GM23338 (cell line): ENCODE data around the gene MGAT5. TPM values are rescaled to one million over a fixed set of nuclear protein-coding genes. Genes with fewer than 3 reads are reported as not detected.

Experiments
- ATAC-seq: fragments of 200-7000 bp; cut with Tn5 transposase; 3 replicates; pipeline ENCODE4 v1.9.1; 2020
- DNase-seq: peaks from one replicate; pipeline ENCODE4 v3.0.0-alpha.2; 2015; ENCODE audit warnings: low spot score
- H2AFZ ChIP-seq: fragments of 200-600 bp; sonication (generic); 2 replicates; pipeline ENCODE4 v1.8.0; 2016; ENCODE audit warnings: antibody characterized with exemption, mild to moderate bottlenecking, moderate library complexity
- H3F3A ChIP-seq: fragments of 200-600 bp; sonication (generic); replicated peaks from 2 replicates; pipeline ENCODE4 v1.8.0; 2017; ENCODE audit warnings: antibody characterized with exemption, mixed run types, low read depth
- H3K27ac ChIP-seq: fragments of 200-600 bp; sonication (generic); 2 replicates; pipeline ENCODE4 v1.6.1; 2016; ENCODE audit warnings: low read depth
- H3K27me3 ChIP-seq: fragments of 200-600 bp; sonication (generic); 2 replicates; pipeline ENCODE4 v1.8.0; 2016; ENCODE audit warnings: mild to moderate bottlenecking, mixed run types, moderate library complexity; ENCODE audit not compliant: insufficient read depth
- H3K36me3 ChIP-seq: fragments of 200-600 bp; sonication (generic); 2 replicates; pipeline ENCODE4 v1.8.0; 2016; ENCODE audit warnings: mild to moderate bottlenecking; ENCODE audit not compliant: insufficient read depth
- H3K4me1 ChIP-seq: fragments of 200-600 bp; sonication (generic); 2 replicates; pipeline ENCODE4 v1.8.0; 2016; ENCODE audit warnings: mild to moderate bottlenecking, moderate library complexity; ENCODE audit not compliant: insufficient read depth
- H3K4me2 ChIP-seq: fragments of 200-600 bp; sonication (generic); 2 replicates; pipeline ENCODE4 v1.7.1; 2017; ENCODE audit warnings: mixed run types
- H3K4me3 ChIP-seq: fragments of 200-600 bp; sonication (generic); 2 replicates; pipeline ENCODE4 v1.6.1; 2016; ENCODE audit warnings: mixed run types
- H3K79me2 ChIP-seq: fragments of 200-600 bp; sonication (generic); replicated peaks from 2 replicates; pipeline ENCODE4 v1.8.0; 2017; ENCODE audit warnings: mild to moderate bottlenecking; ENCODE audit not compliant: insufficient read depth
- H3K9me2 ChIP-seq: fragments of 200-600 bp; sonication (generic); 2 replicates; pipeline ENCODE4 v1.8.0; 2017; ENCODE audit not compliant: insufficient read depth
- H4K20me1 ChIP-seq: fragments of 200-600 bp; sonication (generic); replicated peaks from 2 replicates; pipeline ENCODE4 v1.8.0; 2017; ENCODE audit warnings: mild to moderate bottlenecking; ENCODE audit not compliant: insufficient read depth
- H3K27ac Mint-ChIP-seq: 2 replicates; pipeline ENCODE4 v1.8.0; 2020; ENCODE audit warnings: inconsistent platforms, mild to moderate bottlenecking, moderate library complexity, mixed read lengths
- H3K27me3 Mint-ChIP-seq: 3 replicates; pipeline ENCODE4 v1.8.0; 2022; ENCODE audit warnings: low read depth, mild to moderate bottlenecking, moderate library complexity, mixed read lengths, inconsistent platforms; ENCODE audit not compliant: insufficient read depth, poor library complexity
- H3K36me3 Mint-ChIP-seq: 3 replicates; pipeline ENCODE4 v1.8.0; 2021; ENCODE audit warnings: low read depth, mild to moderate bottlenecking, inconsistent platforms, moderate library complexity, mixed read lengths
- H3K4me1 Mint-ChIP-seq: 3 replicates; pipeline ENCODE4 v1.8.0; 2020; ENCODE audit warnings: mild to moderate bottlenecking, inconsistent platforms, mixed read lengths
- H3K4me3 Mint-ChIP-seq: 3 replicates; pipeline ENCODE4 v1.8.0; 2021; ENCODE audit warnings: moderate library complexity, mild to moderate bottlenecking, inconsistent platforms, mixed read lengths
- H3K9me3 Mint-ChIP-seq: 3 replicates; pipeline ENCODE4 v1.8.0; 2020; ENCODE audit warnings: moderate library complexity, mild to moderate bottlenecking, inconsistent platforms, mixed read lengths
- CREB1 ChIP-seq: fragments of 250-450 bp; sonication (Bioruptor Pico); IDR thresholded peaks from 2 replicates; pipeline ENCODE4 v1.5.0; 2020; ENCODE audit warnings: low read depth, mild to moderate bottlenecking, moderate library complexity
- ETS1 ChIP-seq: IDR thresholded peaks from 2 replicates; pipeline ENCODE4 v1.6.1; 2016; ENCODE audit warnings: antibody characterized with exemption
- EZH2 ChIP-seq: fragments of 200-600 bp; sonication (generic); IDR thresholded peaks from one replicate; pipeline ENCODE4 v1.8.0; 2017; ENCODE audit warnings: antibody characterized with exemption, mild to moderate bottlenecking, low read depth; ENCODE audit not compliant: unreplicated experiment
- EZH2phosphoT487 ChIP-seq: fragments of 200-600 bp; sonication (generic); IDR thresholded peaks from one replicate; pipeline ENCODE4 v1.8.1; 2018; ENCODE audit warnings: antibody characterized with exemption; ENCODE audit not compliant: unreplicated experiment
- JUNB ChIP-seq: IDR thresholded peaks from one replicate; pipeline ENCODE4 v1.6.1; 2016; ENCODE audit warnings: antibody characterized with exemption; ENCODE audit not compliant: unreplicated experiment
- NANOG ChIP-seq: IDR thresholded peaks from 2 replicates; pipeline ENCODE4 v1.6.1; 2016; ENCODE audit warnings: antibody characterized with exemption, borderline replicate concordance
- POLR2AphosphoS5 ChIP-seq: IDR thresholded peaks from 2 replicates; pipeline ENCODE4 v1.6.1; 2016; ENCODE audit warnings: antibody characterized with exemption, low read depth
- STAT1 ChIP-seq: IDR thresholded peaks from one replicate; pipeline ENCODE4 v1.6.1; 2016; ENCODE audit warnings: antibody characterized with exemption; ENCODE audit not compliant: unreplicated experiment
- ZNF114 ChIP-seq: fragments of 250-450 bp; sonication (Bioruptor Pico); IDR thresholded peaks from 2 replicates; pipeline ENCODE4 v1.5.0; 2020; ENCODE audit warnings: mild to moderate bottlenecking, moderate library complexity
- ZNF331 ChIP-seq: fragments of 250-450 bp; sonication (Bioruptor Pico); IDR thresholded peaks from 2 replicates; pipeline ENCODE4 v1.5.0; 2020; ENCODE audit warnings: low read depth, mild to moderate bottlenecking, moderate library complexity
- polyA plus RNA-seq: library from polyadenylated mRNA; unstranded; fragments of >200 nt; fragmentation: Nextera tagmentation; extraction: Ambion mirVana; gene quantifications from 2 replicates; pipeline ENCODE4 v1.2.1, GENCODE V29; 2016
- total RNA-seq: library from RNA; depleted of rRNA; stranded (reverse); fragments of >200 nt; shearing (Covaris generic); gene quantifications from 2 replicates; pipeline ENCODE4 v1.2.3, GENCODE V29; 2014
- TF ChIP-seq, protein P1 (sequence below): fragments of 250-450 bp; sonication (Bioruptor Pico); IDR thresholded peaks from 2 replicates; pipeline ENCODE4 v1.5.0; 2020; ENCODE audit warnings: mild to moderate bottlenecking, moderate library complexity
- TF ChIP-seq, protein P2 (sequence below): IDR thresholded peaks from one replicate; pipeline ENCODE4 v1.6.1; 2018; ENCODE audit warnings: antibody characterized with exemption; ENCODE audit not compliant: unreplicated experiment

MGAT5 gene
- total and polyA plus RNA-seq, 2 experiments from 2014 or later = 4.6 to 27.6 TPM

- H3K27ac ChIP-seq = no peak overlapping the region
- peaks cover 4% of the 10 kb centered on the region; the same call in 2 of the 3 replicates for H3K36me3 Mint-ChIP-seq
- H3K27me3 ChIP-seq = no peaks in the 10 kb centered on the region
- DNase-seq (no peak), ATAC-seq (no peak)
- H3K4me3 ChIP-seq = no peak overlapping the region
- no peak for TF ChIP-seq ZNF331 (CRISPR knock-in tag)
- TF ChIP-seq ZNF114 (CRISPR knock-in tag) = no peak
- TF ChIP-seq NANOG = no peak
- TF ChIP-seq, protein P1, sequence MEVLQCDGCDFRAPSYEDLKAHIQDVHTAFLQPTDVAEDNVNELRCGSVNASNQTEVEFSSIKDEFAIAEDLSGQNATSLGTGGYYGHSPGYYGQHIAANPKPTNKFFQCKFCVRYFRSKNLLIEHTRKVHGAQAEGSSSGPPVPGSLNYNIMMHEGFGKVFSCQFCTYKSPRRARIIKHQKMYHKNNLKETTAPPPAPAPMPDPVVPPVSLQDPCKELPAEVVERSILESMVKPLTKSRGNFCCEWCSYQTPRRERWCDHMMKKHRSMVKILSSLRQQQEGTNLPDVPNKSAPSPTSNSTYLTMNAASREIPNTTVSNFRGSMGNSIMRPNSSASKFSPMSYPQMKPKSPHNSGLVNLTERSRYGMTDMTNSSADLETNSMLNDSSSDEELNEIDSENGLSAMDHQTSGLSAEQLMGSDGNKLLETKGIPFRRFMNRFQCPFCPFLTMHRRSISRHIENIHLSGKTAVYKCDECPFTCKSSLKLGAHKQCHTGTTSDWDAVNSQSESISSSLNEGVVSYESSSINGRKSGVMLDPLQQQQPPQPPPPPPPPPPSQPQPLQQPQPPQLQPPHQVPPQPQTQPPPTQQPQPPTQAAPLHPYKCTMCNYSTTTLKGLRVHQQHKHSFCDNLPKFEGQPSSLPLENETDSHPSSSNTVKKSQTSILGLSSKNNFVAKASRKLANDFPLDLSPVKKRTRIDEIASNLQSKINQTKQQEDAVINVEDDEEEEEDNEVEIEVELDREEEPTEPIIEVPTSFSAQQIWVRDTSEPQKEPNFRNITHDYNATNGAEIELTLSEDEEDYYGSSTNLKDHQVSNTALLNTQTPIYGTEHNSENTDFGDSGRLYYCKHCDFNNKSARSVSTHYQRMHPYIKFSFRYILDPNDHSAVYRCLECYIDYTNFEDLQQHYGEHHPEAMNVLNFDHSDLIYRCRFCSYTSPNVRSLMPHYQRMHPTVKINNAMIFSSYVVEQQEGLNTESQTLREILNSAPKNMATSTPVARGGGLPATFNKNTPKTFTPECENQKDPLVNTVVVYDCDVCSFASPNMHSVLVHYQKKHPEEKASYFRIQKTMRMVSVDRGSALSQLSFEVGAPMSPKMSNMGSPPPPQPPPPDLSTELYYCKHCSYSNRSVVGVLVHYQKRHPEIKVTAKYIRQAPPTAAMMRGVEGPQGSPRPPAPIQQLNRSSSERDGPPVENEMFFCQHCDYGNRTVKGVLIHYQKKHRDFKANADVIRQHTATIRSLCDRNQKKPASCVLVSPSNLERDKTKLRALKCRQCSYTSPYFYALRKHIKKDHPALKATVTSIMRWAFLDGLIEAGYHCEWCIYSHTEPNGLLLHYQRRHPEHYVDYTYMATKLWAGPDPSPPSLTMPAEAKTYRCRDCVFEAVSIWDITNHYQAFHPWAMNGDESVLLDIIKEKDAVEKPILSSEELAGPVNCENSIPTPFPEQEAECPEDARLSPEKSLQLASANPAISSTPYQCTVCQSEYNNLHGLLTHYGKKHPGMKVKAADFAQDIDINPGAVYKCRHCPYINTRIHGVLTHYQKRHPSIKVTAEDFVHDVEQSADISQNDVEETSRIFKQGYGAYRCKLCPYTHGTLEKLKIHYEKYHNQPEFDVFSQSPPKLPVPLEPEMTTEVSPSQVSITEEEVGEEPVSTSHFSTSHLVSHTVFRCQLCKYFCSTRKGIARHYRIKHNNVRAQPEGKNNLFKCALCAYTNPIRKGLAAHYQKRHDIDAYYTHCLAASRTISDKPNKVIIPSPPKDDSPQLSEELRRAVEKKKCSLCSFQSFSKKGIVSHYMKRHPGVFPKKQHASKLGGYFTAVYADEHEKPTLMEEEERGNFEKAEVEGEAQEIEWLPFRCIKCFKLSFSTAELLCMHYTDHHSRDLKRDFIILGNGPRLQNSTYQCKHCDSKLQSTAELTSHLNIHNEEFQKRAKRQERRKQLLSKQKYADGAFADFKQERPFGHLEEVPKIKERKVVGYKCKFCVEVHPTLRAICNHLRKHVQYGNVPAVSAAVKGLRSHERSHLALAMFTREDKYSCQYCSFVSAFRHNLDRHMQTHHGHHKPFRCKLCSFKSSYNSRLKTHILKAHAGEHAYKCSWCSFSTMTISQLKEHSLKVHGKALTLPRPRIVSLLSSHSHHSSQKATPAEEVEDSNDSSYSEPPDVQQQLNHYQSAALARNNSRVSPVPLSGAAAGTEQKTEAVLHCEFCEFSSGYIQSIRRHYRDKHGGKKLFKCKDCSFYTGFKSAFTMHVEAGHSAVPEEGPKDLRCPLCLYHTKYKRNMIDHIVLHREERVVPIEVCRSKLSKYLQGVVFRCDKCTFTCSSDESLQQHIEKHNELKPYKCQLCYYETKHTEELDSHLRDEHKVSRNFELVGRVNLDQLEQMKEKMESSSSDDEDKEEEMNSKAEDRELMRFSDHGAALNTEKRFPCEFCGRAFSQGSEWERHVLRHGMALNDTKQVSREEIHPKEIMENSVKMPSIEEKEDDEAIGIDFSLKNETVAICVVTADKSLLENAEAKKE (CRISPR knock-in tag) = no peak
- TF ChIP-seq EZH2 = no peak
- no peak for TF ChIP-seq POLR2AphosphoS5
- TF ChIP-seq, protein P2, sequence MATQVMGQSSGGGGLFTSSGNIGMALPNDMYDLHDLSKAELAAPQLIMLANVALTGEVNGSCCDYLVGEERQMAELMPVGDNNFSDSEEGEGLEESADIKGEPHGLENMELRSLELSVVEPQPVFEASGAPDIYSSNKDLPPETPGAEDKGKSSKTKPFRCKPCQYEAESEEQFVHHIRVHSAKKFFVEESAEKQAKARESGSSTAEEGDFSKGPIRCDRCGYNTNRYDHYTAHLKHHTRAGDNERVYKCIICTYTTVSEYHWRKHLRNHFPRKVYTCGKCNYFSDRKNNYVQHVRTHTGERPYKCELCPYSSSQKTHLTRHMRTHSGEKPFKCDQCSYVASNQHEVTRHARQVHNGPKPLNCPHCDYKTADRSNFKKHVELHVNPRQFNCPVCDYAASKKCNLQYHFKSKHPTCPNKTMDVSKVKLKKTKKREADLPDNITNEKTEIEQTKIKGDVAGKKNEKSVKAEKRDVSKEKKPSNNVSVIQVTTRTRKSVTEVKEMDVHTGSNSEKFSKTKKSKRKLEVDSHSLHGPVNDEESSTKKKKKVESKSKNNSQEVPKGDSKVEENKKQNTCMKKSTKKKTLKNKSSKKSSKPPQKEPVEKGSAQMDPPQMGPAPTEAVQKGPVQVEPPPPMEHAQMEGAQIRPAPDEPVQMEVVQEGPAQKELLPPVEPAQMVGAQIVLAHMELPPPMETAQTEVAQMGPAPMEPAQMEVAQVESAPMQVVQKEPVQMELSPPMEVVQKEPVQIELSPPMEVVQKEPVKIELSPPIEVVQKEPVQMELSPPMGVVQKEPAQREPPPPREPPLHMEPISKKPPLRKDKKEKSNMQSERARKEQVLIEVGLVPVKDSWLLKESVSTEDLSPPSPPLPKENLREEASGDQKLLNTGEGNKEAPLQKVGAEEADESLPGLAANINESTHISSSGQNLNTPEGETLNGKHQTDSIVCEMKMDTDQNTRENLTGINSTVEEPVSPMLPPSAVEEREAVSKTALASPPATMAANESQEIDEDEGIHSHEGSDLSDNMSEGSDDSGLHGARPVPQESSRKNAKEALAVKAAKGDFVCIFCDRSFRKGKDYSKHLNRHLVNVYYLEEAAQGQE = no peak
- TF ChIP-seq STAT1 = no peak
- no peak for TF ChIP-seq EZH2phosphoT487
- no peak for TF ChIP-seq ETS1
- no peak for TF ChIP-seq CREB1 (CRISPR knock-in tag)
- TF ChIP-seq JUNB = no peak
- peaks cover 13% of the 10 kb centered on the region for H4K20me1 ChIP-seq
- H3K4me1 Mint-ChIP-seq = peaks cover 42% of the 10 kb centered on the region
- H3F3A ChIP-seq = no peaks in the 10 kb centered on the region
- no peak overlapping the region for H3K27ac Mint-ChIP-seq
- H3K9me2 ChIP-seq = peaks cover 6% of the 10 kb centered on the region; the same call in 1 of the 2 replicates
- no peak overlapping the region for H3K4me2 ChIP-seq
- peaks cover 66% of the 10 kb centered on the region for H3K79me2 ChIP-seq
- peaks cover 29% of the 10 kb centered on the region for H3K4me1 ChIP-seq
- no peak overlapping the region for H3K4me3 Mint-ChIP-seq
- H3K36me3 ChIP-seq = no peaks in the 10 kb centered on the region
- H3K9me3 Mint-ChIP-seq = no peaks in the 10 kb centered on the region
- no peak overlapping the region for H2AFZ ChIP-seq
- H3K27me3 Mint-ChIP-seq = no peaks in the 10 kb centered on the region
Observed at GRCh38 chr2:134218414-134218813, 35.5 kb upstream of the MGAT5 start.
